H4 (cell line): ENCODE results near the gene IL21R. TPM values are rescaled to one million over a fixed set of nuclear protein-coding genes. Genes with fewer than 3 reads are reported as not detected.
A peak's percentile ranks its signal among the peaks of the same experiment; 100 is the strongest.
"Not testable (repeated sequence)": the region's sequence is repeated elsewhere in the genome, so short reads cannot be mapped to it uniquely, and the experiment has no call there.

Source experiments
- DNase-seq: peaks from one replicate; pipeline ENCODE4 v3.0.0-alpha.2; 2015; ENCODE audit warnings: low spot score
- total RNA-seq: library from RNA; depleted of rRNA; stranded (reverse); fragments of >200 nt; shearing (Covaris generic); gene quantifications from 2 replicates; pipeline ENCODE4 v1.2.3, GENCODE V29; 2014

IL21R gene
- total RNA-seq, 1 experiment from 2014 or later, result 1.0 TPM

- peak; percentile 21 for DNase-seq
These were observed 988 bp upstream of the IL21R start for GRCh38 chr16:27400751-27401620.

GRCh38 chr16:27402569-27402963 is 592 bp downstream of the IL21R start:
- DNase-seq, result no peak

- no peak for DNase-seq
These were observed 1.1 kb downstream of the IL21R start for GRCh38 chr16:27402964-27403600.

- no peak for DNase-seq
These were observed 1.6 kb downstream of the IL21R start for GRCh38 chr16:27403601-27403992.

- DNase-seq, result no peak
These were observed 2.3 kb downstream of the IL21R start for GRCh38 chr16:27404163-27404823.

GRCh38 chr16:27405546-27406451 is 3.8 kb downstream of the IL21R start:
- no peak for DNase-seq

- DNase-seq, result no peak
These were observed 4.6 kb downstream of the IL21R start for GRCh38 chr16:27406511-27407128.

- no peak for DNase-seq
These were observed 5.2 kb downstream of the IL21R start for GRCh38 chr16:27407133-27407532.

GRCh38 chr16:27408012-27408601 is 6.1 kb downstream of the IL21R start:
- no peak for DNase-seq

- no peak for DNase-seq
These were observed 6.6 kb downstream of the IL21R start for GRCh38 chr16:27408602-27409031.

GRCh38 chr16:27409958-27410357 is 8.0 kb downstream of the IL21R start:
- not testable (repeated sequence) for DNase-seq

- DNase-seq, result no peak
These were observed 8.8 kb downstream of the IL21R start for GRCh38 chr16:27410761-27411160.

GRCh38 chr16:27413956-27414355 is 12.0 kb downstream of the IL21R start:
- no peak for DNase-seq

GRCh38 chr16:27414788-27415431 is 12.9 kb downstream of the IL21R start:
- no peak for DNase-seq

- DNase-seq, result no peak
These were observed 15.2 kb downstream of the IL21R start for GRCh38 chr16:27417047-27417671.

GRCh38 chr16:27421961-27422740 is 20.2 kb downstream of the IL21R start:
- no peak for DNase-seq

- DNase-seq, result no peak
These were observed 23.0 kb downstream of the IL21R start for GRCh38 chr16:27424772-27425498.

GRCh38 chr16:27425961-27426360 is 24.0 kb downstream of the IL21R start:
- no peak for DNase-seq
